Left forelimb (tissue), 1 donor: ENCODE data around the gene TCEAL3.
"Not testable (repeated sequence)": the region's sequence is repeated elsewhere in the genome, so short reads cannot be mapped to it uniquely, and the experiment has no call there.

Source experiments
- DNase-seq: peaks from one replicate; pipeline ENCODE4 v3.0.0-alpha.2; 2018; ENCODE audit warnings: low spot score

Gene TCEAL3

GRCh38 chrX:103626855-103627254 lies 19.1 kb downstream of the TCEAL3 start:
- DNase-seq = no peak

DNA sequence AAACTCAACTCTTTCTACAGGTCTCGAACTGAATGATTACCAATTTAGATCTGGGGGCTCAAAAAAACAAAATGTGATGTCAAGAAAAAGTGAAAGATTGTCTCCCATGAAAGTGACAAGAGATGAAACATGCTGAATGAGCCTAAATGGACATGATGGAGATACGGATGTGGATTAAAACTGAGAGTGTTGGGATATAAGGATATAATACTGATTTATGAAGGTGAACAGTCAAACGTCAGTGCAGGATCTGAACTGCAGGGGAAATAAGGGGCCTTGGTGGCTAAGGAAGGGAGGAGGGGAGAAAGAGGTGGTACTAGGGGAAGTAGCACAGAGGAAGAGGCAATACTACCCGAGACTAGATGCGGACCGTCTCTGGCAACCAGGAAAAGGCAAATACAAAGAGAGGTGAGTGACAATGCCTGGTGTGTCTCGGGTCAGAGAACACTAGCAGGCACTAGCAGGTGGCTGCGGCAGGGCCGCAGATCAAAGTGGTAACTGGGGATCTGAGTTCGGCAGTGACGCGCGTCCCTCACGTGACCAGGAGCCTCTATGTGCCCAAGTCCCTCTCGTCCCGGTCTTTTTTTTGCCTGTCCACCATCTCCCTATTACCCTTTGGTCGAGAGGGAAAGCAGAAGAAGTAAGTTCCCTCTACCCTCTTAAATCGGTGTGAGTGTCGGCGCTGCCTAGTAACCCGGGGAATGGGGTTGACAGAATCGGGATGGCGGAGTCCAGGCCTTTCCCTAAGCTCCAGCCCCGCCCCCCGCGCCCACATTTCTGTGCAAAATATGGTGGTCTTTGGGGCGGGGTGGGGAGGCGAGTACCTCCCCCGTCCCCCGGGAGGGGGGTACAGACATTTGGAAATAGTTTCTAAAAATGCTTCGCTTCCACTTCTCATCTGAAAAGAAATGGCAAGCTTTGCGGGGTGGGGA lies 20.9 kb downstream of the TCEAL3 start, which contains the start of gene TCEAL1:
TCEAL1 (plus strand) TSS at position 590 of the 932 bp plus-strand sequence. CDS start 942 bp downstream, outside the sequence.
- peak; percentile 77 for DNase-seq

GRCh38 chrX:103629318-103630170 lies 21.8 kb downstream of the TCEAL3 start:
- peak; percentile 85 for DNase-seq

DNA sequence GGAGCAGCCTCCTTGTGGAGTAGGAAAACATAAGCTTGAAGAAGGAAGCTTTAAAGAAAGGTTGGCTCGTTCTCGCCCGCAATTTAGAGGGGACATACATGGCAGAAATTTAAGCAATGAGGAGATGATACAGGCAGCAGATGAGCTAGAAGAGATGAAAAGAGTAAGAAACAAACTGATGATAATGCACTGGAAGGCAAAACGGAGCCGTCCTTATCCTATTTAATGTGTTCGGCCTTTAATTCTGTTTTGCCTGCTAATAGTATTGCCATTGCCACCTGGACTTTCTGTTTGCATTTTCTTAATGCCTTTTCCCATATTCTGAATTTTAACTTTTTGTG lies 22.4 kb downstream of the TCEAL3 start:
- no peak for DNase-seq

- DNase-seq = no peak
These were observed 23.4 kb downstream of the TCEAL3 start for GRCh38 chrX:103631145-103631544.

- DNase-seq = no peak
These were observed 27.7 kb downstream of the TCEAL3 start for GRCh38 chrX:103635436-103635835.

GRCh38 chrX:103637604-103638338 lies 30.0 kb downstream of the TCEAL3 start:
- DNase-seq = no peak

DNA sequence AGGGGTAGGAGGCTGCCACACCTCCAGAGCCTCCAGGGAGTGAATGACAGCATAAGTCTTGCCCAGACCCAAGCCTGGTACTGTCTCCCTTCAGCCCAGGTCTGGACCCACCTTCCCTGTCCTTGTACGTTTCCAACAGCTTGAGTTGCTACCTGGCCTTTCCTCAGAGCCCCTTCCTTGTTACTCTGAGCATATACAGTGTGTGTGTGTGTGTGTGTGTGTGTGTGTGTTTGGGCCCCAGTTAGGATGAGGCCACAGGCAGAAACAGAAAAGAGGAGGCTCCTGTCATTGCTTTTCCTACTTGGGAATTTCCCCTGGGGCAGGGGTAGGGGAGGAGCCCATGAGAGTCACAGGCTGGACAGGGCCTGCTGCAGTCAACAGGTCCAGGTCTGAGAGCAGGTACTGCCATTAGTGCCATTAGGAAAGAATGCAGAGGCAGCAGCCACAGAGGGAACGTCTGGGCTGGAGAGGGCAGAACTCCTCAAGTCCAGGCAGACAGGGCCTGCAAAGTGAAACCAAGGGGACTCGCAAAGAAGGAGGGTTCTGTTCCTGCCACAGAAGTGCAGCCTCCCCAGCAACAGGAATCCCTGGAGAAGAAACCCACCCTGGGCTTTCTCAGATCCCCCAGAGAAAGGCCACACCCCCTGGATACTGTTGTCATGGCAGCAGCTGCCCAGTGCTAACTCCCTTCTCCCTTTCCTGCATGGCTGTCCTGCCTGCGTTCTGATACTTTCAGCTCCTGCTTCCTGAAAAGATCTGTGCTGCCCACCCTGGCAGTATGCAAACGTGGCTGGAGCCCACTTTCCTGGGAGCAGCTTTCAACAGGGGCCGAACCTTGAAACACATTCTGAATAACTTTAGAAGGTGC lies 30.9 kb downstream of the TCEAL3 start:
- DNase-seq = not testable (repeated sequence)

GRCh38 chrX:103640401-103641155 lies 32.8 kb downstream of the TCEAL3 start:
- no peak for DNase-seq

- no peak for DNase-seq
These were observed 36.4 kb downstream of the TCEAL3 start for GRCh38 chrX:103644125-103644524.

DNA sequence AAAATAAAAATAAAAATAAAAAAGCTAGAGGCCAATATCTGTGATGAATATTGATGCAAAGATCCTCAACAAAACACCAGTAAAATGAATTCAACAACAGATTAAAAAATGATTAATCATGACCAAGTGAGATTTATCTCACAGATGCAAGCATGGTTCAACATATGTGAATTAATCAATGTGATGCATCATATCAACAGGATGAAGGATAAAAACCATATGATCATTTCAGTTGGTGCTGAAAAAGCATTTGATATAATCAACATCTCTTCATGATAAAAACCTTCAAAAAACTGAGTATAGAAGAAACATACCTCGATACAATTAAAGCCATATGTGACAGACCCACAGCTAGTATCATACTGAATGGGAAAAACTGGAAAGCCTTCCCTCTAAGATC lies 39.9 kb downstream of the TCEAL3 start:
- DNase-seq = no peak

DNA sequence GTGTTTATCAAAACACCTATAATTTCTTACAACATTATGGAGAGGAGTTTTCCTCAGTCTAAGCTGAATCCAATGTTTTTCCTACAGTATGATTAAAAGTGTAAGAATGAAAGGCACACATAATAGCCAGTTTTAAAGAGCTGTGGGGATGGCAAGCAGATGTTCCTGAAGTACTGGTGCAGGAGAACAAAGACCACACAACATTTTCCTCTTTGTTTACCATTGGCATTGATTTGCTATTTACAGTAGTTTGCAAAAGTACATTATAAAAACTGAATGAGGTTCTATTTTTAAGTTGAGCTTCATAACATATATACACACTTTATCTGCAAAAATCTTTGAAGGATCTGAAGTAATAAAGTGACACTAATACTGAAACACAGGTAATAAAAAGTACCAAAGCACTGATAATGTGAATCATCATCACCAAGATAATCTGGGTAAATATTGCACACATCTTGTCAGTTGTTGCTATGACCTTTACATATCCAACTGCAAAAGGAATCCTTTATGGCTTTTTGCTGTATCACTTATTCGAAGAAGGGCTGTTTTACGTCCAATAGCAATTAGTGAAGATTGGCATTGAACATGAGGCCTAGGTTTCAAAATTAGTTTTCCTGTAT lies 43.5 kb downstream of the TCEAL3 start:
- DNase-seq = no peak

DNA sequence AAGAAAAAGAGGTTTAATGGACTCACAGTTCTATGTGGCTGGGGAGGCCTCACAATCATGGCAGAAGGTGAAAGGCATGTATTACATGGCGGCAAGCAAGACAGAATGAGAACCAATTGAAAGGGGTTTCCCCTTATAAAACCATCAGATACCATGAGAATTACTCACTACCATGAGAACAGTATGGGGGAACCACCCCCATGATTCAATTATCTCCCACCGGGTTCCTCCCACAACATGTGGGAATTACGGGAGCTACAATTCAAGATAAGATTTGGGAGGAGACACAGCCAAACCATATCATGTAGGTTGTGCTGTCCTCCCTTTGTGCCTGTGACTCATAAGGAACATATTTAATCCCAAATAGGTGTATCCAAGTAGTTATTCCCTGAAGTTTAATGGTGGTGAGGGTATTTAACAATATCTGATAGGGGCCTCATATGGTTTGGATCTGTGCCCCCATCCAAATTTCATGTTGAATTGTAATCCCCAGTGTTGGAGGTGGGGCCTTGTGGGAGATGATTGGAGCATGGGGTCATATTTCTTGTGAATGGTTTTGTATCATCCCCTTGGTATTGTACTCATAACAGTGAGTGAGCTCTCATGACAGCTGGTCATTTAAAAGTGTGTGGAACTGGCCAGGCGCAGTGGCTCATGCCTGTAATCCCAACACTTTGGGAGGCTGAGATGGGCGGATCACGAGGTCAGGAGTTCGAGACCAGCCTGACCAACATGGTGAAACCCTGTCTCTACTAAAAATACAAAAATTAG lies 47.7 kb downstream of the TCEAL3 start:
- not testable (repeated sequence) for DNase-seq

DNA sequence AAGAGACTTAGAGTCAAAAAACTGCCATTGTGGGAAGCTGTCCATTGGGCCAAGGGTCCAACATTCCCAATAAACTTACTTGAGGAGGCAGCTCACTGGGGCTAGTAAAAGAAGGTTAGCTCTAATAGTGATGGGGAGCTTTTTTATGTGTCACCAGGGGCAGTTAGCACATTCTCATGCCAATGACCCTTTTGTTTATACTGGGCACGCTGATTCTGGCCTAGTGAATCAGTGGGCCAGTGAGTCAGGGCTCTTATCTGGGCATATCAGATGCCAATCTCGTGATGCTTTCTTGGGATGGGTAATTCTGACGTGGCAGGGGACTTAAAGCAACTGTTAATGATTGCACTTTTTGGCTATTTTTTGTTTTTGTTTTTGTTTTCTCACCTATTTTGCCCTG lies 48.9 kb downstream of the TCEAL3 start:
- no peak for DNase-seq

- DNase-seq = not testable (repeated sequence)
These were observed 49.3 kb downstream of the TCEAL3 start for GRCh38 chrX:103657066-103657465.

DNA sequence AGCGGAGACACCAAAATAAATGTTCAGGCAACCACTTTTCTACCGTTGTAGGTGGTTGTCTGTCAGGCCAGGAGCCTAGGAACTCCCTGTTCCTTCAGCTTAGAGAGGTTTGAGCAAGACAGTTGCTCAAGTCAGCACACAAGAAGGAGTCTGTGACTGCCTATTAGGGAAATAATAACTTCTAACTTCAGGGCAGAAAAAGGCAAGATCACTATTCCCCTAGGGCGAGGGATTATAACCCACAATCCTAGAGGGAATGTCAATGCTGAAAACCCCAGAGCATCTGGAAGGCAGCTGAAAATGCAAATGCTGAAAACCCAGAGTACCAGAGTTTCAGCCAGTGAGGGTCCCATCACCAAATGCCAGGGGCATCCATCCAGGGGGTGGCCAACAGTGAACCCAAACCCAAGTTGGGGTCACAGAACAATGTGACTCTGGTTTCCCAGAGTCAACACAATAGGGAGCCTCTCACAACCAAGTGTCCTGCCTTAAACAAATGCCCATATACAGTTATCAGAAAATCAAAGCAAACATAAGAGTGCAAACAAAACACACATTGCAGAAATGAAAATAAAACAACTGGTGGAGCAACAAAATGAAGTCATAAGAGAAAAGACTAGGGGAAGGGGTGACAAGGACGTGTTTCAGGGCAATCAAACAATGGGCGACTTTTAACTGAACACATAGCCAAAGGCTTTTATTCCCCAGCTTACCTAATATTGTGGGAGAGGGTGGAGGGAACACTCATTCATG lies 51.1 kb downstream of the TCEAL3 start:
- DNase-seq = no peak

GRCh38 chrX:103659460-103659859 lies 51.7 kb downstream of the TCEAL3 start:
- DNase-seq = not testable (repeated sequence)
